ENCODE results near the gene RGP1. TPM values are rescaled to one million over a fixed set of nuclear protein-coding genes. Genes with fewer than 3 reads are reported as not detected.

Gene RGP1
- total and polyA plus RNA-seq, 7 donors: 10.7 to 51.0 (median 34.6) TPM

DNA sequence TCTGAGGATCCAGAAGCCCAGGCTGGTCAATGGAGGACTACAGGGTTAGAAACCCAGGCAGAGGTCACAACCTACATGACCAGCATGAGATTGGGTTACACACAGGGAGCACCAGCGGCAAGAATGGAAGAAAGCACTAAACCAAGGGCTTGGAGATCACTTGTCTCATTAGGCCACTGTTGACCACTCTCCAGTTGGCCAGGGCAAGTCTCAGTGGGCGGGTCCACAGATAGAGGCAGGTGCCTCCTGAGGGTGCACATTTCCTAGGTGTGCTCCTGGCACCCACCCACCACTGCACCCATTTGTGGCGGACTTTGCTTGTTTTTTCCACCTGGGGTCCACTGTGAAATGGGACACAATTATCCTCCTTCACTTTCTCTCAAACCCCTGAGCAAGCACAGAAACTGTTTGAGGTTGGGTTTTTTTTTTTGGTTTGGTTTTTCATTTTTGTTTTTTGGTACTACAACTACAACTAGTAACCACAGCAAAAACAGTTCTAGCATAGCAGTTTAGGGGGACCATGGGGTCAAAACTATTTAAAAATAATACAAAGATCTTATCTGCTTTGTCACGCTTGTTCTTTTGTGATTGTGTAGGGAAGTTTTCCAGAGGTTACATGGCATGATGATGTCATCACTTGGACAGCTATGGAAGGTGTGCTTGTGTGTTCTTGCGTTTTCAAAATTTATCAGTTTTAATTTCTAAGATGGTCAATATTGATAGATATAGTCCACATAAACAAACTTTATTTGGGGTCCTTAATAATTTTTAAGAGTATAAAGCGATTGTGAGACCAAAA is 48.4 kb downstream of the RGP1 start:
- intact Hi-C loops (cut with DNase I): no loop called here
- ATAC-seq (no peak), DNase-seq (no peak)
- H3K36me3 ChIP-seq (ENCODE audit: insufficient read depth in 1 of 2, low read depth in 1 of 2): peaks cover 3 to 30% of the 10 kb centered on the region in 2 donors
- no peak overlapping the region for H3K4me3 ChIP-seq
- TF ChIP-seq, protein P1, sequence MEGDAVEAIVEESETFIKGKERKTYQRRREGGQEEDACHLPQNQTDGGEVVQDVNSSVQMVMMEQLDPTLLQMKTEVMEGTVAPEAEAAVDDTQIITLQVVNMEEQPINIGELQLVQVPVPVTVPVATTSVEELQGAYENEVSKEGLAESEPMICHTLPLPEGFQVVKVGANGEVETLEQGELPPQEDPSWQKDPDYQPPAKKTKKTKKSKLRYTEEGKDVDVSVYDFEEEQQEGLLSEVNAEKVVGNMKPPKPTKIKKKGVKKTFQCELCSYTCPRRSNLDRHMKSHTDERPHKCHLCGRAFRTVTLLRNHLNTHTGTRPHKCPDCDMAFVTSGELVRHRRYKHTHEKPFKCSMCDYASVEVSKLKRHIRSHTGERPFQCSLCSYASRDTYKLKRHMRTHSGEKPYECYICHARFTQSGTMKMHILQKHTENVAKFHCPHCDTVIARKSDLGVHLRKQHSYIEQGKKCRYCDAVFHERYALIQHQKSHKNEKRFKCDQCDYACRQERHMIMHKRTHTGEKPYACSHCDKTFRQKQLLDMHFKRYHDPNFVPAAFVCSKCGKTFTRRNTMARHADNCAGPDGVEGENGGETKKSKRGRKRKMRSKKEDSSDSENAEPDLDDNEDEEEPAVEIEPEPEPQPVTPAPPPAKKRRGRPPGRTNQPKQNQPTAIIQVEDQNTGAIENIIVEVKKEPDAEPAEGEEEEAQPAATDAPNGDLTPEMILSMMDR (IDR thresholded peaks at IDR 0.05): no peak
- H3K9me3 ChIP-seq: no peaks in the 10 kb centered on the region
- 80 to 91% (median 81%) methylated on average over 6 of the region's 6 CpGs for WGBS, 3 donors
- no peaks in the 10 kb centered on the region for H3K27me3 ChIP-seq (ENCODE audit: insufficient read depth in 3 of 3, low read length in 2 of 3)
- peaks cover 30% of the 10 kb centered on the region for H3K4me1 ChIP-seq
- H3K27ac ChIP-seq: no peak overlapping the region

DNA sequence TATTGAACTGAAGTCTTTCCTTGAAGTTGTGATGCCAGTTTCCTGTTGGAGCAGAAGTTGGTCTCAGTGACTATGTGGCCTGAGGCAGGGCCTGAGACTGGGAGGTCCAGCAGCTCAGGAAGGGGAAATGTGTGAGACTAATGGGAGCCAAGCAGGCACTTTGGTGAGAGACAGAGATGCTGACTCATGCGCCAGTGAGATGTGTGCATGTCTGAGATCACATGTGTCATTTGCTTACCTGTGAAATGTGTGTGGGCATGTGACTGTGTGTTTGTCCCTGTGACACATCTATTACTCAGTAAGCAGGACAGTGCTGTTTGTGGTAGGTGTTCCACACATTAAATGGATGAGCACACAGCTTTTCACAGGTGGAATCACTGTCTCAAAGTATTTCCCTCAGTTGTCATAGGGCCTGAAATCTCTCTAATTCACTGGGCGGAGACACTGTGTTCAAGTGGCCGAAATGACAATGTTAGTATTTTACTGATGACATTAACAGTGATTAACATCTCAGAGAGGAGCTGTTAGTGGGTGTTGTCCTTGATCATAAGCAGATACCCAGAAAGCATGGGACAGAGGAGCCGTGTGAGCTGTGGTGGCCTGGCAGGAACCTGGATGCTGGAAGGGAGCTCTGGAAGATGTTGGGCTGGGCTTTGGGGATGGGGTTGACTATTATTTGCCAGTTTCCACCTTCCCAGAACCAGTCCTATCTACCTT is 49.7 kb downstream of the RGP1 start:
- Histone ChIP-seq H3K9me3 (no peaks in the 10 kb centered on the region), H3K27me3 (ENCODE audit: insufficient read depth in 3 of 3, low read length in 2 of 3) (no peaks in the 10 kb centered on the region), H3K27ac (no peak overlapping the region), H3K4me3 (no peak overlapping the region), H3K36me3 (ENCODE audit: insufficient read depth in 1 of 2, low read depth in 1 of 2) (peaks cover 3 to 41% of the 10 kb centered on the region in 2 donors), H3K4me1 (peaks cover 17% of the 10 kb centered on the region)
- DNase-seq (no peak), ATAC-seq (peak in 3 of 4 donors; percentile 41 to 56 (median 56))
- intact Hi-C loops (cut with DNase I): no loop called here
- TF ChIP-seq, protein P1 (IDR thresholded peaks at IDR 0.05): no peak
- WGBS, 3 donors: 90 to 96% (median 92%) methylated on average over 4 of the region's 4 CpGs

DNA sequence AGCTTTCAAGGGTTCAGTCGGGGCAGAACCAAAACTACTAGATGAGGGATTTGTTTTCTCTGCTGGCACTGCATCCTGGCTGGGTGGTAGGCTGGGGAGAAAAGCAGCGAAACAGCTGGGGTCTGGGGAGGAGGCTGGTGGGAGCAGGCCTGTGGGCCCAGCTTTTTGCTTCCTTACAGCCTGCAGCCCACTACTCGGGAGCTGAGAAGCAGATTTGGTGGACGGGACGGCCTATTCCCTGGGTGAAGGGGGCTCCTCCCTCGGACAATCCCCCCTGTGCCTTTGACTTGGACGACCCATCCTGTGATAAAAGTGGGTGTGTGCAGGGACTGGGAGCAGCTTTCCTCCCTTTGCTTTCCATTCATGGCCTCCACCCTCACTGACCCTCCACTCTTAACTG is 51.4 kb downstream of the RGP1 start:
- TF ChIP-seq, protein P1 (IDR thresholded peaks at IDR 0.05): no peak
- no peak for DNase-seq
- intact Hi-C loops (cut with DNase I): no loop called here
- H3K27ac ChIP-seq: no peak overlapping the region
- ATAC-seq: no peak
- no peaks in the 10 kb centered on the region for H3K9me3 ChIP-seq
- WGBS, 3 donors: 82 to 91% (median 85%) methylated on average over 7 of the region's 7 CpGs
- no peak overlapping the region for H3K4me3 ChIP-seq
- H3K4me1 ChIP-seq: peaks cover 7% of the 10 kb centered on the region
- no peaks in the 10 kb centered on the region for H3K27me3 ChIP-seq (ENCODE audit: insufficient read depth in 3 of 3, low read length in 2 of 3)
- H3K36me3 ChIP-seq (ENCODE audit: insufficient read depth in 1 of 2, low read depth in 1 of 2): peaks cover 3 to 53% of the 10 kb centered on the region in 2 donors

DNA sequence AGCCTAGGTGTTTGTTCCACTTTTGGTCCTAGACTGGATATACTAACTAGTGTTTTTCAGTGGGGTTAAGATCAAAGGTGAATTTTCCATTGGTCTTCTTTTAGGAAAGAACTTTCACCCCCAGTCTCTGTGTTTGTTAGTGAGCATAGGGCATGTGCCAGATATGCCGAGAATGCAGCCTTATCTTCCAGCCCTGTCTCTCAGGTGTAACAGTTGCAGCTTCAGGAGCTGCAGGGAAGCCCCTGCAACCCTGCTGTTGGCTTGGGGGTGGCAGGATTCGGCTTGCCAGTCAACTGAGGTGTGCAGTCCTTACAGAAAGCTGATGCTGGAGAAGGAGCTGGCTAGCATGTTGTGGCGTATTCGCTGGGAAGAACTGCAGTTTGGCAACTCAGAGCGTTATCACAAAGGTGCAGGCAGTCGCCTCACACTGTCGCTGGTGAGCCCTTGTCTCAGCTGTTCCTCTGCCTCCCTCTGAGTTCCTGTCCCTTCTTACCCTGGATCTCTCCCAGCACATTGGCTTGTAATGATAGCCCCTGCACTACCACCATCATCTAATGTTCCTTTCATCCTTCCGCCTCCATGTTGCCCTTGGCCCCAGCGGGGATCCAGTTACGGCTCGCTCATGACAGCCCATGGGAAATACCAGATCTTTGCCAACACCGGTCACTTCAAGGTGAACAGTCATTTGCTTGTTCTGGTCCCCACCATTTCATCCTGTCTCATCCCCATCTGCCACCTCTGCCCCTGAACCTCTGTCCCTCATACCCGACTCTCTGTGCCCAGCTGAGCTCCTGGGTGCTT is 52.4 kb downstream of the RGP1 start:
- no peaks in the 10 kb centered on the region for H3K27me3 ChIP-seq (ENCODE audit: insufficient read depth in 3 of 3, low read length in 2 of 3)
- no peak for DNase-seq
- no peaks in the 10 kb centered on the region for H3K9me3 ChIP-seq
- peak; percentile 57 to 79 (median 67) for ATAC-seq
- H3K4me1 ChIP-seq: peaks cover 7% of the 10 kb centered on the region
- WGBS, 3 donors: 63 to 64% (median 63%) methylated on average over 13 of the region's 13 CpGs
- TF ChIP-seq, protein P1 (IDR thresholded peaks at IDR 0.05): no peak
- H3K36me3 ChIP-seq (ENCODE audit: insufficient read depth in 1 of 2, low read depth in 1 of 2): peaks cover 3 to 63% of the 10 kb centered on the region in 2 donors
- intact Hi-C loops (cut with DNase I): no loop called here
- H3K4me3 ChIP-seq: no peak overlapping the region
- no peak overlapping the region for H3K27ac ChIP-seq

Data from psoas muscle (tissue), 8 donors.